Suprapubic skin (tissue), 4 donors: ENCODE results near the gene MFAP5.

Experiments
- CTCF ChIP-seq, 2 donors: fragments of 200-600 bp in 1 of 2; fragments of 450-650 bp in 1 of 2; sonication (generic) in 1 of 2; IDR thresholded peaks; one replicate each; pipeline ENCODE4 v1.5.1; 2016 to 2019; ENCODE audit warnings: antibody characterized with exemption in 2 of 2, mild to moderate bottlenecking in 1 of 2, moderate library complexity in 1 of 2
- POLR2A ChIP-seq, 2 donors: fragments of 450-650 bp; IDR thresholded peaks; one replicate each; pipeline ENCODE4 v1.6.1; 2017; ENCODE audit warnings: antibody characterized with exemption in 2 of 2, mild to moderate bottlenecking in 2 of 2, moderate library complexity in 2 of 2
- POLR2AphosphoS5 ChIP-seq, 3 donors: sonication (generic); formaldehyde crosslinking; IDR thresholded peaks; one replicate each; pipeline ENCODE4 v1.6.1; 2017; ENCODE audit warnings: antibody characterized with exemption in 3 of 3

- no peak for TF ChIP-seq CTCF (IDR thresholded peaks at IDR 0.05)
- TF ChIP-seq POLR2AphosphoS5 (IDR thresholded peaks at IDR 0.05), result no peak
- TF ChIP-seq POLR2A (IDR thresholded peaks at IDR 0.05), result no peak
These were observed 66.1 kb downstream of the MFAP5 start for GRCh38 chr12:8596561-8596960.
